OCI-LY1 (cell line): Measurements from ENCODE around the gene CCDC187.

Experiments
- H2AFZ ChIP-seq: fragments of 200-600 bp; sonication (generic), shearing (Covaris generic); 2 replicates; pipeline ENCODE4 v1.6.0; 2014; ENCODE audit warnings: antibody characterized with exemption, mild to moderate bottlenecking, low read length
- H3F3A ChIP-seq: fragments of 200-600 bp; sonication (generic), shearing (Covaris generic); 2 replicates; pipeline ENCODE4 v1.6.0; 2014; ENCODE audit warnings: mild to moderate bottlenecking, antibody characterized with exemption, low read length, moderate library complexity; ENCODE audit not compliant: insufficient read depth
- H3K27ac ChIP-seq: fragments of 200-600 bp; sonication (generic); 2 replicates; pipeline ENCODE4 v1.5.1; 2014; ENCODE audit warnings: low read length, mixed run types, mild to moderate bottlenecking, low read depth; ENCODE audit not compliant: poor library complexity, severe bottlenecking
- H3K27me3 ChIP-seq: fragments of 200-600 bp; sonication (generic); 2 replicates; pipeline ENCODE4 v1.6.0; 2014; ENCODE audit warnings: antibody characterized with exemption, mild to moderate bottlenecking, low read length, moderate library complexity; ENCODE audit not compliant: insufficient read depth
- H3K36me3 ChIP-seq: fragments of 200-600 bp; sonication (generic); 2 replicates; pipeline ENCODE4 v1.6.1; 2014; ENCODE audit warnings: mild to moderate bottlenecking, antibody characterized with exemption, low read length, moderate library complexity, mixed read lengths; ENCODE audit not compliant: insufficient read depth
- H3K4me1 ChIP-seq: fragments of 200-600 bp; sonication (generic); 2 replicates; pipeline ENCODE4 v1.5.1; 2014; ENCODE audit warnings: mild to moderate bottlenecking, low read length, moderate library complexity; ENCODE audit not compliant: insufficient read depth, severe bottlenecking
- H3K4me2 ChIP-seq: fragments of 200-600 bp; sonication (generic), shearing (Covaris generic); 2 replicates; pipeline ENCODE4 v1.6.1; 2014; ENCODE audit warnings: low read length
- H3K4me3 ChIP-seq: fragments of 200-600 bp; sonication (generic); 2 replicates; pipeline ENCODE4 v1.5.1; 2014; ENCODE audit warnings: low read length, low read depth, mild to moderate bottlenecking, mixed read lengths; ENCODE audit not compliant: poor library complexity, severe bottlenecking
- H3K79me2 ChIP-seq: fragments of 200-600 bp; shearing (Covaris generic); 2 replicates; pipeline ENCODE4 v1.6.1; 2016; ENCODE audit warnings: mixed run types, low read length, mixed read lengths; ENCODE audit not compliant: insufficient read depth
- H3K9ac ChIP-seq: fragments of 200-600 bp; sonication (generic), shearing (Covaris generic); 2 replicates; pipeline ENCODE4 v1.6.1; 2014; ENCODE audit warnings: mild to moderate bottlenecking, low read length, mixed read lengths
- H3K9me2 ChIP-seq: fragments of 200-600 bp; sonication (generic), shearing (Covaris generic); 2 replicates; pipeline ENCODE4 v1.6.1; 2014; ENCODE audit warnings: low read depth, mild to moderate bottlenecking, low read length, mixed read lengths
- H3K9me3 ChIP-seq: fragments of 200-600 bp; shearing (Covaris generic); 2 replicates; pipeline ENCODE4 v1.6.1; 2014; ENCODE audit warnings: low read length, mixed read lengths
- H4K20me1 ChIP-seq: fragments of 200-600 bp; sonication (generic), shearing (Covaris generic); 2 replicates; pipeline ENCODE4 v1.6.0; 2016; ENCODE audit warnings: mild to moderate bottlenecking, low read length; ENCODE audit not compliant: insufficient read depth
- EZH2 ChIP-seq: fragments of 200-600 bp; sonication (generic), shearing (Covaris generic); IDR thresholded peaks from 2 replicates; pipeline ENCODE4 v1.8.0; 2017; ENCODE audit warnings: borderline replicate concordance, mixed run types, mild to moderate bottlenecking, antibody characterized with exemption, low read length, moderate library complexity, mixed read lengths
- TF ChIP-seq, protein P1 (sequence below): fragments of 200-600 bp; sonication (generic), shearing (Covaris generic); IDR thresholded peaks from 2 replicates; pipeline ENCODE4 v1.5.1; 2017; ENCODE audit warnings: mild to moderate bottlenecking, antibody characterized with exemption, low read length, moderate library complexity, mixed read lengths

CCDC187 gene

GRCh38 chr9:136336881-136337280, 33.0 kb upstream of the CCDC187 start:
- Histone ChIP-seq H3K4me3 (no peak overlapping the region), H3F3A (no peaks in the 10 kb centered on the region), H3K27ac (no peak overlapping the region), H3K79me2 (no peaks in the 10 kb centered on the region), H2AFZ (no peak overlapping the region), H3K9me2 (no peaks in the 10 kb centered on the region), H4K20me1 (no peaks in the 10 kb centered on the region), H3K4me2 (no peak overlapping the region), H3K4me1 (no peaks in the 10 kb centered on the region), H3K36me3 (no peaks in the 10 kb centered on the region), H3K9me3 (no peaks in the 10 kb centered on the region), H3K9ac (no peak overlapping the region), H3K27me3 (peaks cover 25% of the 10 kb centered on the region)
- TF ChIP-seq, protein P1, sequence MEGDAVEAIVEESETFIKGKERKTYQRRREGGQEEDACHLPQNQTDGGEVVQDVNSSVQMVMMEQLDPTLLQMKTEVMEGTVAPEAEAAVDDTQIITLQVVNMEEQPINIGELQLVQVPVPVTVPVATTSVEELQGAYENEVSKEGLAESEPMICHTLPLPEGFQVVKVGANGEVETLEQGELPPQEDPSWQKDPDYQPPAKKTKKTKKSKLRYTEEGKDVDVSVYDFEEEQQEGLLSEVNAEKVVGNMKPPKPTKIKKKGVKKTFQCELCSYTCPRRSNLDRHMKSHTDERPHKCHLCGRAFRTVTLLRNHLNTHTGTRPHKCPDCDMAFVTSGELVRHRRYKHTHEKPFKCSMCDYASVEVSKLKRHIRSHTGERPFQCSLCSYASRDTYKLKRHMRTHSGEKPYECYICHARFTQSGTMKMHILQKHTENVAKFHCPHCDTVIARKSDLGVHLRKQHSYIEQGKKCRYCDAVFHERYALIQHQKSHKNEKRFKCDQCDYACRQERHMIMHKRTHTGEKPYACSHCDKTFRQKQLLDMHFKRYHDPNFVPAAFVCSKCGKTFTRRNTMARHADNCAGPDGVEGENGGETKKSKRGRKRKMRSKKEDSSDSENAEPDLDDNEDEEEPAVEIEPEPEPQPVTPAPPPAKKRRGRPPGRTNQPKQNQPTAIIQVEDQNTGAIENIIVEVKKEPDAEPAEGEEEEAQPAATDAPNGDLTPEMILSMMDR = no peak
- no peak for TF ChIP-seq EZH2

DNA sequence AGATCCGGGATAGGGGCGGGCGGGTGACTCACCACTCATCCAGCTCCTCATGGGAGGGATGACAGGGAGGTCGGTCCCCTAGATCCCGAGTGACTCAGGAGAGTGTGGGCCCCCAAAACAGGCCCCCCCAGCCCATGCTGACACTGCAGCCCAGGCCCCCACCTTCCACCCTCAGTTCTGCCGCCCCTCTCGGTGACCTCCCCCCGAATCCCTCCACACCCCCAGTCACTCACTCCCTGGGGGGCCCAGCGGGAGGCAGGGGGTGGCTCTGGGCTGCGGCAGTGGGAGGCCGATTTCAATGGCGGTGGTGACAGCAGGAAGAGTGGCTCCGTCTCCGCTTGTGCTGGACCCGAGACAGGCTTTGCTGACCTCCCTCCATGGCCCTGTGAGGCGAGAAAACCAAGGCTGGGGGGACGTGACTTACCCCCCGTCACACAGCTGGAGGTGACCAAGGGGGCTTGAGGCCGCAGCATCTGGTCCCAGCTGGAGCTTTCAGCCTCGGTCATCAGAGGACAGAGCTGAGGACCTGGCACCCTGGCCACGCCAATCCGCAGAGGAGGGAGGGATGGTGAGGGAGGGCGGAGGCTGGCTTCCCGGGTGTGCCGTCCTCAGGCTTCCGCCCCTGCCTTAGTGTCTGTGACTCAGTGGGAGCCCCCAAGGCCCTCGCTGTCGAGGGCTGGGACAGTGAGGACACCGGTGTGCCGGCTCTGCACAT, 32.4 kb upstream of the CCDC187 start:
- peaks cover 25% of the 10 kb centered on the region for H3K27me3 ChIP-seq
- H3K4me3 ChIP-seq = no peak overlapping the region
- no peaks in the 10 kb centered on the region for H3K79me2 ChIP-seq
- TF ChIP-seq EZH2 = no peak
- TF ChIP-seq, protein P1 = no peak
- no peaks in the 10 kb centered on the region for H3F3A ChIP-seq
- no peak overlapping the region for H3K9ac ChIP-seq
- no peaks in the 10 kb centered on the region for H3K9me2 ChIP-seq
- no peaks in the 10 kb centered on the region for H4K20me1 ChIP-seq
- H3K27ac ChIP-seq = no peak overlapping the region
- H3K9me3 ChIP-seq = no peaks in the 10 kb centered on the region
- H3K4me1 ChIP-seq = no peaks in the 10 kb centered on the region
- H3K36me3 ChIP-seq = no peaks in the 10 kb centered on the region
- H3K4me2 ChIP-seq = no peak overlapping the region
- H2AFZ ChIP-seq = no peak overlapping the region

- H3K9me3 ChIP-seq = no peaks in the 10 kb centered on the region
- H3K4me3 ChIP-seq = no peak overlapping the region
- no peaks in the 10 kb centered on the region for H3K36me3 ChIP-seq
- TF ChIP-seq, protein P1 = no peak
- TF ChIP-seq EZH2 = no peak
- no peak overlapping the region for H3K9ac ChIP-seq
- H3K79me2 ChIP-seq = no peaks in the 10 kb centered on the region
- no peaks in the 10 kb centered on the region for H3K9me2 ChIP-seq
- H3K27me3 ChIP-seq = peaks cover 21% of the 10 kb centered on the region
- H3F3A ChIP-seq = no peaks in the 10 kb centered on the region
- no peaks in the 10 kb centered on the region for H3K4me1 ChIP-seq
- no peak overlapping the region for H3K4me2 ChIP-seq
- no peak overlapping the region for H3K27ac ChIP-seq
- no peaks in the 10 kb centered on the region for H4K20me1 ChIP-seq
- H2AFZ ChIP-seq = no peak overlapping the region
Observed at GRCh38 chr9:136335296-136336155, 31.6 kb upstream of the CCDC187 start.
